ENCODE data around the gene RAP1GAP. TPM values are rescaled to one million over a fixed set of nuclear protein-coding genes. Genes with fewer than 3 reads are reported as not detected.

RAP1GAP gene
- total and polyA plus RNA-seq, 2 donors from 2014 or later = 39.2 to 200 TPM

DNA sequence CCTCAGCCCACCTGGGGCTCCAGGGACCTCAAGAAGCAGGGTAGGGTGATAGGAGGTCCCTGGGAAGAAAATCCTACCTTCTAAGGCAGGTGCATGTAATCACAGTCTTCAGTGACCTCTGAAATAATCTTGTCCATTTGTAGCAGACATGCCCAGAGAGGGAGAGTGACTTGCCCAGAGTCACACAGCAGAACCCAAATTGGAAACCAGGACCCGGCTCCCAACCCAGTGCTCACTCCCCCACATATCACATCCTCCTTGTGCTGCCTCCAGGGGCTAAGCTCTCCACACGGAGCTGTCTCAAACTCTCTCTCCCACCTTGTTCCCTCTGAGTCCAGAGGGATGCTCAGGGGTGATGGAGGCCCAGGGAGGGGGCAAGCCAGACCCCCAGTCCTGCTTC is 72.5 kb downstream of the RAP1GAP start:
- no peak for FAIRE-seq

DNA sequence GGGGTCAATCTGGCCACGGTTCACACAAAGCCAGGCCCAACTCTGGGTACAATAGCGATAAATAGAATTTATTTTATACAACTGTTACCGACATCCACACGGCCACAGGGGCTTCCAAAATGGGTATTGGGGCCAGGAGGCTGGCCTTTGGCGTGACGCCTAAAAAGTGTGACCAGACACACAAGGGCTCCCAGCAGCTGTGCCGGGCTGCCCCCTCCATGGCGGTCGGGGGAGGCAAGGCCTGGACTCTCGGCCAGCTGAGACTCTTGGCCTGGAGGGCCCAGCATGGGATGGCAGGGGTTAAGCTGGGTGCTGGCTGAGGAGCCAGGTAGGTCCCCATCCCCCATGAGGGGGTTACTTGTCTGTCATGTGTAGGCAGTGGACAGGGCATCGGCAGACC is 73.0 kb downstream of the RAP1GAP start:
- no peak for DNase-seq

More for the DNA sequence above, 72.5 kb downstream of the RAP1GAP start:
- no peak for DNase-seq
- Histone ChIP-seq H3K4me1 (ENCODE audit: control insufficient read depth in 2 of 3, insufficient read depth in 2 of 3, low read depth in 1 of 3, low read length in 3 of 3) (no peaks in the 10 kb centered on the region), H3K9me3 (ENCODE audit: control insufficient read depth in 2 of 3, insufficient read depth in 1 of 3, low read length in 3 of 3) (no peaks in the 10 kb centered on the region), H3K9ac (ENCODE audit: low read length in 3 of 3) (no peak overlapping the region), H3K27me3 (ENCODE audit: control insufficient read depth, insufficient read depth, low read length) (no peaks in the 10 kb centered on the region), H3K36me3 (ENCODE audit: control insufficient read depth in 2 of 3, insufficient read depth in 3 of 3, low read length in 3 of 3) (peaks cover 0 to 13% (median 0%) of the 10 kb centered on the region in 3 donors), H3K27ac (ENCODE audit: low read depth in 2 of 2, low read length in 2 of 2) (no peak overlapping the region), H3K4me3 (ENCODE audit: low read length in 3 of 3) (no peak overlapping the region)
- intact Hi-C loops (cut with DNase I) = no loop called here
- TF ChIP-seq, protein P1, sequence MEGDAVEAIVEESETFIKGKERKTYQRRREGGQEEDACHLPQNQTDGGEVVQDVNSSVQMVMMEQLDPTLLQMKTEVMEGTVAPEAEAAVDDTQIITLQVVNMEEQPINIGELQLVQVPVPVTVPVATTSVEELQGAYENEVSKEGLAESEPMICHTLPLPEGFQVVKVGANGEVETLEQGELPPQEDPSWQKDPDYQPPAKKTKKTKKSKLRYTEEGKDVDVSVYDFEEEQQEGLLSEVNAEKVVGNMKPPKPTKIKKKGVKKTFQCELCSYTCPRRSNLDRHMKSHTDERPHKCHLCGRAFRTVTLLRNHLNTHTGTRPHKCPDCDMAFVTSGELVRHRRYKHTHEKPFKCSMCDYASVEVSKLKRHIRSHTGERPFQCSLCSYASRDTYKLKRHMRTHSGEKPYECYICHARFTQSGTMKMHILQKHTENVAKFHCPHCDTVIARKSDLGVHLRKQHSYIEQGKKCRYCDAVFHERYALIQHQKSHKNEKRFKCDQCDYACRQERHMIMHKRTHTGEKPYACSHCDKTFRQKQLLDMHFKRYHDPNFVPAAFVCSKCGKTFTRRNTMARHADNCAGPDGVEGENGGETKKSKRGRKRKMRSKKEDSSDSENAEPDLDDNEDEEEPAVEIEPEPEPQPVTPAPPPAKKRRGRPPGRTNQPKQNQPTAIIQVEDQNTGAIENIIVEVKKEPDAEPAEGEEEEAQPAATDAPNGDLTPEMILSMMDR (IDR thresholded peaks at IDR 0.05; ENCODE audit: borderline replicate concordance, extremely low read depth, insufficient read depth) = no peak

DNA sequence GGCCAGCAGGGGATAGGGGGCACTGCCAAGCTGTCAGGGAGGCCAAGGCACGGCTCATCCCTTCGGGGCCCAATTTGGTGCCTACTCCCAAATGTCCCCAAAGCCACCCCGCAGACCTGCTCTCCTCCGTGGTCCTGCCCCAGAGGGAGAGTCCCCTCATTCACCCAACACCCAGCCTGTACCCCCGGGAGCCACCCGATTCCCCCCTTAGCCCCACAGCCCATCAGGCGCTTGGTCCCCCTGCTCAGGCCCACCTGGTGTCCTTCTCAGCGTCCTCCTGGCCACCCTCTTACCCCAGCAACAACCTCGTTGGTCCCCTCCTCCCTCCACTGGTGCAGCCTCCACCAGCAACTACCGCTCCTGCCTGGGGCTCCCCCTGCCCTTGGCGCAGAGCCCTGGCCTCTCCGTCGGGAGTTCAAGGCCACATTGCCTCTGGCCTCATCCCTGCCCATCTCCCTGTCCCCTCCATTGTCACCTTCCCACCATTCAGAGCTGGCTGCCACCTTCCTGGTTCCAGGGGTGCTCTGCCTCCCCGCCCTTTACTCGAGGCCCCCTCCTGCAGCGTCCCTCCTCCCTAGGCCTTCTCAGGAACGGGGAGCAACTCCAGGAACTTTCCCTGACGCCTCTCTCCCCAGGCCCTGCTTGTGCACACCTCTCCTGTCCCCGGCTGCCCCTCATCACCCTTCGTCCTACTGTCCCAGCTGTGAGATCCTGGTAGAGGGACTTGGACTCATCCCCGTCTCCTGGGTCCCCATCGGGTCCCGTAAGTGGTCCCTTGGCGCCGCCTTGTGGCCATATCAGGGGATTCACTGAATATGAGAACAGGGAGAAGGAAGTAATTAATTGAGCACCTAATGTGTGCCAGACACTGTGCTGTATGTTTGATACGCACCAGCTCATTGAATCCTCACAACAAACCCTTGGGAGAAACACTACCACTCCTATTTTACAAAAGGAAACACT is 73.9 kb downstream of the RAP1GAP start:
- H3K36me3 ChIP-seq (ENCODE audit: control insufficient read depth in 2 of 3, insufficient read depth in 3 of 3, low read length in 3 of 3) = peaks cover 0 to 13% (median 0%) of the 10 kb centered on the region in 3 donors
- no peaks in the 10 kb centered on the region for H3K4me1 ChIP-seq (ENCODE audit: control insufficient read depth in 2 of 3, insufficient read depth in 2 of 3, low read depth in 1 of 3, low read length in 3 of 3)
- intact Hi-C loops (cut with DNase I) = no loop called here
- H3K27ac ChIP-seq (ENCODE audit: low read depth in 2 of 2, low read length in 2 of 2) = no peak overlapping the region
- no peaks in the 10 kb centered on the region for H3K9me3 ChIP-seq (ENCODE audit: control insufficient read depth in 2 of 3, insufficient read depth in 1 of 3, low read length in 3 of 3)
- H3K27me3 ChIP-seq (ENCODE audit: control insufficient read depth, insufficient read depth, low read length) = no peaks in the 10 kb centered on the region
- TF ChIP-seq, protein P1 (IDR thresholded peaks at IDR 0.05; ENCODE audit: borderline replicate concordance, extremely low read depth, insufficient read depth) = peak; percentile 59
- H3K9ac ChIP-seq (ENCODE audit: low read length in 3 of 3) = no peak overlapping the region
- FAIRE-seq = no peak
- H3K4me3 ChIP-seq (ENCODE audit: low read length in 3 of 3) = no peak overlapping the region
- DNase-seq = peak in 2 of 5 donors; percentile 41 to 65

More for the DNA sequence above, 73.0 kb downstream of the RAP1GAP start:
- Histone ChIP-seq H3K36me3 (ENCODE audit: control insufficient read depth in 2 of 3, insufficient read depth in 3 of 3, low read length in 3 of 3) (peaks cover 0 to 13% (median 0%) of the 10 kb centered on the region in 3 donors), H3K9ac (ENCODE audit: low read length in 3 of 3) (no peak overlapping the region), H3K27me3 (ENCODE audit: control insufficient read depth, insufficient read depth, low read length) (no peaks in the 10 kb centered on the region), H3K27ac (ENCODE audit: low read depth in 2 of 2, low read length in 2 of 2) (no peak overlapping the region), H3K4me1 (ENCODE audit: control insufficient read depth in 2 of 3, insufficient read depth in 2 of 3, low read depth in 1 of 3, low read length in 3 of 3) (no peaks in the 10 kb centered on the region), H3K9me3 (ENCODE audit: control insufficient read depth in 2 of 3, insufficient read depth in 1 of 3, low read length in 3 of 3) (no peaks in the 10 kb centered on the region), H3K4me3 (ENCODE audit: low read length in 3 of 3) (no peak overlapping the region)
- intact Hi-C loops (cut with DNase I) = no loop called here
- TF ChIP-seq, protein P1 (IDR thresholded peaks at IDR 0.05; ENCODE audit: borderline replicate concordance, extremely low read depth, insufficient read depth) = no peak
- no peak for FAIRE-seq
